ENCODE measurements around the gene OGFOD2. TPM values are rescaled to one million over a fixed set of nuclear protein-coding genes. Genes with fewer than 3 reads are reported as not detected.
A peak's percentile ranks its signal among the peaks of the same experiment; 100 is the strongest.

Gene OGFOD2
- total and polyA plus RNA-seq, 9 of the 15 experiments (the other 6 are each of a cell fraction or from before 2014, with no cell fraction given) = 1.4 to 111 (median 18.5) TPM

DNA sequence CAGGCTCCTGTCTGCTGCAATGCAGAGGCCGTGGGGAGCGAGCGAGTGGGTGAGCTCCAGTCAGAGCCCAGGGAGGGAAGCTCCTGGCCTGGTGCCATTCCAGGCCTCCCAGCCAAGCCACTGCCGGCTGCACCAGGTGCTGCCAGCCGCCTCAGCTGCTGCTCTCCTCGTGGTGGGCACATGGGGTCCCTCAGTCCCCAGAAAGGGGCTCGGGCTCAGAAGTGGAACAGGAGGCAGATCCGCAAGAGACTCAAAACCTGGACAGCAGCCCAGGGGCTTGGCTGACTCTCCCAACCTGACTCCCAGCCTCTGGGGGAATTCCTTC lies 11.1 kb upstream of the OGFOD2 start:
- FAIRE-seq = no peak
- intact Hi-C loops (cut with micrococcal nuclease) = loop anchor here (5.0 kb wide), 1 partner anchor 268 kb away; the partner anchor contains the start of genes MPHOSPH9 and MTRFR
- peak; percentile 34 for TF ChIP-seq HMGN3 (IDR thresholded peaks at IDR 0.05; ENCODE audit: borderline replicate concordance, extremely low read depth, insufficient read length, low read depth, low read length)
- TF ChIP-seq, protein P1, sequence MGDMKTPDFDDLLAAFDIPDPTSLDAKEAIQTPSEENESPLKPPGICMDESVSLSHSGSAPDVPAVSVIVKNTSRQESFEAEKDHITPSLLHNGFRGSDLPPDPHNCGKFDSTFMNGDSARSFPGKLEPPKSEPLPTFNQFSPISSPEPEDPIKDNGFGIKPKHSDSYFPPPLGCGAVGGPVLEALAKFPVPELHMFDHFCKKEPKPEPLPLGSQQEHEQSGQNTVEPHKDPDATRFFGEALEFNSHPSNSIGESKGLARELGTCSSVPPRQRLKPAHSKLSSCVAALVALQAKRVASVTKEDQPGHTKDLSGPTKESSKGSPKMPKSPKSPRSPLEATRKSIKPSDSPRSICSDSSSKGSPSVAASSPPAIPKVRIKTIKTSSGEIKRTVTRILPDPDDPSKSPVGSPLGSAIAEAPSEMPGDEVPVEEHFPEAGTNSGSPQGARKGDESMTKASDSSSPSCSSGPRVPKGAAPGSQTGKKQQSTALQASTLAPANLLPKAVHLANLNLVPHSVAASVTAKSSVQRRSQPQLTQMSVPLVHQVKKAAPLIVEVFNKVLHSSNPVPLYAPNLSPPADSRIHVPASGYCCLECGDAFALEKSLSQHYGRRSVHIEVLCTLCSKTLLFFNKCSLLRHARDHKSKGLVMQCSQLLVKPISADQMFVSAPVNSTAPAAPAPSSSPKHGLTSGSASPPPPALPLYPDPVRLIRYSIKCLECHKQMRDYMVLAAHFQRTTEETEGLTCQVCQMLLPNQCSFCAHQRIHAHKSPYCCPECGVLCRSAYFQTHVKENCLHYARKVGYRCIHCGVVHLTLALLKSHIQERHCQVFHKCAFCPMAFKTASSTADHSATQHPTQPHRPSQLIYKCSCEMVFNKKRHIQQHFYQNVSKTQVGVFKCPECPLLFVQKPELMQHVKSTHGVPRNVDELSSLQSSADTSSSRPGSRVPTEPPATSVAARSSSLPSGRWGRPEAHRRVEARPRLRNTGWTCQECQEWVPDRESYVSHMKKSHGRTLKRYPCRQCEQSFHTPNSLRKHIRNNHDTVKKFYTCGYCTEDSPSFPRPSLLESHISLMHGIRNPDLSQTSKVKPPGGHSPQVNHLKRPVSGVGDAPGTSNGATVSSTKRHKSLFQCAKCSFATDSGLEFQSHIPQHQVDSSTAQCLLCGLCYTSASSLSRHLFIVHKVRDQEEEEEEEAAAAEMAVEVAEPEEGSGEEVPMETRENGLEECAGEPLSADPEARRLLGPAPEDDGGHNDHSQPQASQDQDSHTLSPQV (IDR thresholded peaks at IDR 0.05) = no peak
- no peak for TF ChIP-seq CCNT2 (IDR thresholded peaks at IDR 0.05; ENCODE audit: borderline replicate concordance, extremely low read depth, insufficient read length, low read depth, low read length)
- TF ChIP-seq KLF13 (tag; IDR thresholded peaks at IDR 0.05; ENCODE audit: borderline replicate concordance, low read depth) = no peak
- TF ChIP-seq EZH2 (IDR thresholded peaks at IDR 0.05; ENCODE audit: borderline replicate concordance, low read depth, low read length) = no peak
- TF ChIP-seq NFIC (IDR thresholded peaks at IDR 0.05) = peak; percentile 62
- no peak for TF ChIP-seq KAT8 (IDR thresholded peaks at IDR 0.05; ENCODE audit: low read depth)
- no peak for TF ChIP-seq ETV1 (tag; conservative IDR thresholded peaks at IDR 0.05; ENCODE audit: low read depth)
- TF ChIP-seq PHF21A (IDR thresholded peaks at IDR 0.05; ENCODE audit: borderline replicate concordance, low read depth) = no peak
- TF ChIP-seq SREBF2 (CRISPR knock-in tag; IDR thresholded peaks at IDR 0.05) = no peak
- no peak for TF ChIP-seq CTBP1 (IDR thresholded peaks at IDR 0.05; ENCODE audit: borderline replicate concordance)
- TF ChIP-seq, protein P2, sequence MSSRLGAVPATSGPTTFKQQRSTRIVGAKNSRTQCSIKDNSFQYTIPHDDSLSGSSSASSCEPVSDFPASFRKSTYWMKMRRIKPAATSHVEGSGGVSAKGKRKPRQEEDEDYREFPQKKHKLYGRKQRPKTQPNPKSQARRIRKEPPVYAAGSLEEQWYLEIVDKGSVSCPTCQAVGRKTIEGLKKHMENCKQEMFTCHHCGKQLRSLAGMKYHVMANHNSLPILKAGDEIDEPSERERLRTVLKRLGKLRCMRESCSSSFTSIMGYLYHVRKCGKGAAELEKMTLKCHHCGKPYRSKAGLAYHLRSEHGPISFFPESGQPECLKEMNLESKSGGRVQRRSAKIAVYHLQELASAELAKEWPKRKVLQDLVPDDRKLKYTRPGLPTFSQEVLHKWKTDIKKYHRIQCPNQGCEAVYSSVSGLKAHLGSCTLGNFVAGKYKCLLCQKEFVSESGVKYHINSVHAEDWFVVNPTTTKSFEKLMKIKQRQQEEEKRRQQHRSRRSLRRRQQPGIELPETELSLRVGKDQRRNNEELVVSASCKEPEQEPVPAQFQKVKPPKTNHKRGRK (tag; IDR thresholded peaks at IDR 0.05) = no peak
- no peak for TF ChIP-seq ADNP (tag; IDR thresholded peaks at IDR 0.05)
- no peak for TF ChIP-seq PCBP1 (IDR thresholded peaks at IDR 0.05; ENCODE audit: low read depth, low read length, poor library complexity, severe bottlenecking)
- TF ChIP-seq ILF3 (IDR thresholded peaks at IDR 0.05; ENCODE audit: borderline replicate concordance) = no peak
- TF ChIP-seq ELF4 (CRISPR knock-in tag; IDR thresholded peaks at IDR 0.05) = no peak
- TF ChIP-seq ZNF133 (CRISPR knock-in tag; IDR thresholded peaks at IDR 0.05) = no peak
- TF ChIP-seq ZSCAN29 (IDR thresholded peaks at IDR 0.05) = no peak

More for the DNA sequence above, 11.1 kb upstream of the OGFOD2 start:
- Histone ChIP-seq H2AFZ (ENCODE audit: low read depth, low read length) (no peak overlapping the region), H3K4me1 (replicated peaks in 1 of 2; ENCODE audit: control insufficient read depth in 2 of 2, insufficient read depth in 2 of 2, low read length in 2 of 2) (peaks cover 33 to 56% of the 10 kb centered on the region in 2 experiments), H3K27me3 (ENCODE audit: control insufficient read depth in 2 of 2, insufficient read depth in 2 of 2, low read length in 2 of 2) (no peaks in the 10 kb centered on the region), H3K9me1 (ENCODE audit: control insufficient read depth, insufficient read depth, low read length) (peaks cover 10% of the 10 kb centered on the region), H3K27ac (ENCODE audit: extremely low read depth, low read depth, low read length) (peak overlapping the region; percentile 58; the same call in 1 of the 3 replicates), H3K36me3 (ENCODE audit: control insufficient read depth, insufficient read depth, low read length) (peaks cover 11% of the 10 kb centered on the region; the same call in 2 of the 3 replicates), H3K79me2 (ENCODE audit: control insufficient read depth, insufficient read depth, low read length) (peaks cover 11% of the 10 kb centered on the region), H3K9me3 (replicated peaks; ENCODE audit: control insufficient read depth, insufficient read depth, low read depth, low read length) (no peaks in the 10 kb centered on the region), H3K4me2 (ENCODE audit: insufficient read depth, low read length) (peak overlapping the region; percentile 23; the same call in 1 of the 2 replicates), H3K4me3 (no peak overlapping the region), H3K9ac (ENCODE audit: insufficient read depth in 1 of 2, low read depth in 2 of 2, low read length in 2 of 2) (peak overlapping the region in 1 of 2 experiments; percentile 91; a peak in 2 of 4 replicates), H4K20me1 (replicated peaks; ENCODE audit: control insufficient read depth, insufficient read depth, low read length) (peaks cover 3% of the 10 kb centered on the region; the same call in 1 of the 2 replicates)
- in situ Hi-C loops (cut with MboI) = no loop called here
- no TSS peak for BruUV-seq (replicated peaks)
- WGBS (ENCODE audit: insufficient coverage, low coverage, missing lambda C conversion rate) = 70% methylated on average over 5 of the region's 8 CpGs
- POLR2A ChIA-PET = interaction anchor here (0.6 to 1.1 kb wide), 4 partner anchors 12 to 286 kb away, joined by 3 to 8 read pairs (median 3); partner anchors contain the start of gene OGFOD2
- DNase-seq (ENCODE audit: extremely low read depth in 1 of 4, low spot score in 3 of 4) (no peak), ATAC-seq (no peak)
- CTCF ChIA-PET (ENCODE audit: low intra/inter-chr PET ratio) = no interaction called here

Measured in K562 (cell line).